Erythroblast (primary cell): ENCODE data around the gene MS4A5.

ENCODE experiments used
- GATA1 ChIP-seq: IDR thresholded peaks from 2 replicates; pipeline ENCODE4 v1.6.1; 2011; ENCODE audit warnings: low read depth, mild to moderate bottlenecking, control low read depth, low read length, moderate library complexity
- POLR2A ChIP-seq: IDR thresholded peaks from 2 replicates; pipeline ENCODE4 v1.6.1; 2011; ENCODE audit warnings: mild to moderate bottlenecking, low read length

- no peak for TF ChIP-seq POLR2A
- TF ChIP-seq GATA1, result no peak
Observed at GRCh38 chr11:60469723-60470122, 40.4 kb downstream of the MS4A5 start.
